Endothelial cell of hepatic sinusoid (primary cell): ENCODE data around the gene TBC1D5.
"Not testable (repeated sequence)": the region's sequence is repeated elsewhere in the genome, so short reads cannot be mapped to it uniquely, and the experiment has no call there.

Source experiments
- in situ Hi-C: cut with HindIII; loops from 2 replicates; pipeline ENCODE4 v1.10.0; 2017; ENCODE audit warnings: low sequenced_read_pairs

Gene TBC1D5

DNA sequence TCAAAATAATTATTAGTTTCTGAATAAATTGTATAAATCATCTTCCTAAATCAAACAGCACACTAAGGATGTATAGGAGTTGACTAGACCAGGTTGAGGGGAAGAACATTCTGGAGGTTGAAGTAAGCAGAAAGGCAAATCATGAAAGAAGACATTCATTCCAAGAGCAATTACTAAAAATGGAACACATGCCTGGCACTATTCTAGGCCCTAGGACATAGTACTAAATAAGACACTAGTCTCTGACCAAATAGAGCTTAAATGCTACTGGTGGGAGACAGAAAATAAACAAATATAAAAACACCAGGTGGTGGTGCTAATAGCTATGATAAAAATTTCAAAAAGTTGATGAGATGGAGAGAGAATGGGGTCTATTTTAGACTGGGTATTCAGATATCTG lies 190.1 kb downstream of the TBC1D5 start:
- in situ Hi-C loops: no loop called here

DNA sequence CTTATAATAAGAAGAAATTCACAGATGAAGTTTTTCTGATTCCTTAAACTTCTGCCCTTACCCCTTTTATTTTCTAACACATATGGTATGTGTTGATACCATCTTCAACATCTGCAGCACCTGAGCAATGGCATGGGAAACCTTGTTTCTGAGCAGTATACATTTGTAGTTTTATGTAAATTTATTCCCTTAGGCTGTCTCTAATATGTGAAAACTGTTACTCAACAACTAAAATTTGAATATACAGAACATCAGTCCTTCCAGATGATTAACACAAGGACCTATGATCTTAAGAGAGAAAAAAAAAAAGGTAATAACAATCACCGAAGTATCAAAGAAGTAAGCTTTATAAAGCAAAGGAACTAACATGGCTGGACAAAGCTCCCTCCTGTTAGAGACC lies 190.5 kb downstream of the TBC1D5 start:
- in situ Hi-C loops: no loop called here

DNA sequence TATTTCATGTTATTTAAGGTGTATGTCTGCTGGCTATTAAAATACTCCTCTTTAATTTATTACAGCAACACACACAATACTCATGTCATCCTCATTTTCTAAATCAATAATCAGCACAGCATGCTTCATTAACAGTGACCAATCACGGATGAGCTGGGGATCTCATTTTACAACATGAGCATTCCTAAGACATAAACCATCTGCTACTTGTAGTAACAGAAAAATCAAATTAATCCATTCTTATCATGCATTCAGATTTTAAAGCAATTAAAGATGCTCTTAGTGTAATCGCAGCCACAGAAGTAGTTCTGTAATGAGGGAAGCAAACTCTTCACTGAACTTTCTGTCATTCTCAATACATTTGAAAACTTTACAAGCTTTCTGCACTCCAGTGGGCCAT lies 191.1 kb downstream of the TBC1D5 start:
- in situ Hi-C loops: no loop called here

DNA sequence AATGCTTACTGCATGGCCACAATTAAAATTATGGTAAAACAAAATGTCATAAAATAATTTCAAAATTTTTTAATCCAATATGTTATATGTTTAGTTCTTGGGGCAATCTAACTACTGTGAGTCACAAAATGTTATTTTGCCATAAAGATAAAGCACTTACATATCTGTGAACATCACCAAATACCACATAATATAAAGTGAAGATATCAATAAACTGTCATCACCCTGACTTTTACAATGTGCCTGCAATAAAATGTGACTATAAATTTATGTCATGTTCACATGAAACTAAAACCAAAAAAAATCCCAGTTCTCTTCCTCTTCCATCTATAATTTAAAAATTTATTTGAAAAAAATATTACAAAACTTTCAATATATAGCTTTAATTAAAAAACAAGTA lies 191.8 kb downstream of the TBC1D5 start:
- in situ Hi-C loops: no loop called here

DNA sequence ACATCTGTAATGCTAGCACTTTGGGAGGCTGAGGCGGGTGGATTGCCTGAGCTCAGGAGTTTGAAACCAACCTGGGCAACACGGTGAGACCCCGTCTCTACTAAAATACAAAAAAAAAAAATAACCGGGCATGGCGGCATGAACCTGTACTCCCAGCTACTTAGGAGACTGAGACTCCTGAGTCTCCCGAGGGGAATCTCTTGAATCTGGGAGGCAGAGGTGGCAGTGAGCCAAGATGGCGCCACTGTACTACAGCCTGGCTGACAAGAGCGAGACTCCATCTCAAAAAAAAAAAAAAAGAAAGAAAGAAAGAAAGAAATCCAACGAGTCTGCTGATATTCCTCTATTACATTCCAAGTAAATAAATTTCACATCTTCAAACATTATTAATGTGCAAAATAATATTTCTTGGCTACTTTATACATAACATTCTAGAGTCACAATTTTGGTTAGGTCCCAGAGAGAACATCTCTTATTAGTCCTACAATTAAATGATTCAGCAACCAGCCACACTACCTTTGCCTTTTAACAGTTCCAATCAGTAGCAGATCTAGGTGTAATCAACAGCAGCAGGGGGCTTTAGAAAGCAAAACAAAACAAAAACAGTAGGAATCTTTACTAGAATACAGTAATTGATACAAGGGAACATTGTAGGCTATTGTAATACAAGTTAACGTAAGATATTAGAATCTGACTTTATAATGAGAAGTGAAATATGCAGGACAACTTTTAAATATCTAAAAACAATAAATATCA lies 195.8 kb downstream of the TBC1D5 start:
- in situ Hi-C loops: no loop called here

DNA sequence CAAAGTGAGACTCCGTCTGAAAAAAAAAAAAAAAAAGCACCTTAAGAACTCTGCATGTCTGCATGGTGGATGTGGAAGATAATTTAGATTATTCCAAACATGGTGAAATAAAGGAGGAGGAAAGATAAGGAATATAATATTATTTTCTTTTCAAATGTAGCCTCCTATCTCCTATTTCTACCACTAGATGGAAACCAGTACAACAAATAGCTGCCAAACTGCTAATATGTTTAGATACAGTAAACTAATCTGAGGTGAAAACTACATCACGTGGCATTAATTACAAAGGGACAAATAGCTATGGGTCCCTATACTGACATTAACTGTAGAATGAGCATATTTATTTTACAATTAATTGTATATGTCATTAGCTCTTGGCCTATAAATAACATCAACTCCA lies 197.8 kb downstream of the TBC1D5 start:
- in situ Hi-C loops: no loop called here

DNA sequence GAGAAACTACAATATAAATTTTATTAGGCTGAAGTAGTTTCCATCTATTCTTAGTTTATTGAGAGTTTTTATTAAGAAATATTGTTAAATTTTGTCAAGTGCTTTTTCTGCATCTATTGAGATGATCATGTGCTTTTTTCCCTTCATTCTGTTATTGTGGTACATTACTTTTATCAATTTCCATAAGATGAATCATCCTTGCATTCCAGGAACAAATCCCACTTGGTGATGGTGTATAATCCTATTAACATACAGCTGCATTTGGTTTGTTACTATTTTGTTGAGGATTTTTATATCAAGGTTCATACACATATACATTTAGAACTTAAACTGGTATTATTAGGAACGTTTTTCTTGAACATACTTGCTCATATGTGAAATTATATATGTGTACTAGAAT lies 199.8 kb downstream of the TBC1D5 start:
- in situ Hi-C loops: no loop called here

DNA sequence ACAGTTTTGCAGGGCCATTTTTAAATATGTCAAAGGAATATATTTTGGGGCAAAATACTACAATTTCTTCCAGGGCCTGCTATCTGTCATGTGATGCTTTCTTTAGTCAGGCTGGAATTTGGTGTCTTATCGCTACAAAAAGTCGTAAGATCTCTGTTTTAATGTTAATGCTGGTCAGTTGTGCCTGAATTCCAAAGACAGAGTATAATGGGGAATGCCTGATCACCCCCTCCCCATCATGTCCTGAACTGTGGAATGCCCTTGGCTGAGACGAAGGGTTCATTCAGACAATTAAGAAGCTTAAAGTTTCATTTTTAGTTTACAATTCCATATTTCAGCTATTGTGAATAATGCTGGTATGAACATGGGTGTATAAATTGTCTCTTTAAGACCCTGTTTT lies 203.0 kb downstream of the TBC1D5 start:
- in situ Hi-C loops: no loop called here

DNA sequence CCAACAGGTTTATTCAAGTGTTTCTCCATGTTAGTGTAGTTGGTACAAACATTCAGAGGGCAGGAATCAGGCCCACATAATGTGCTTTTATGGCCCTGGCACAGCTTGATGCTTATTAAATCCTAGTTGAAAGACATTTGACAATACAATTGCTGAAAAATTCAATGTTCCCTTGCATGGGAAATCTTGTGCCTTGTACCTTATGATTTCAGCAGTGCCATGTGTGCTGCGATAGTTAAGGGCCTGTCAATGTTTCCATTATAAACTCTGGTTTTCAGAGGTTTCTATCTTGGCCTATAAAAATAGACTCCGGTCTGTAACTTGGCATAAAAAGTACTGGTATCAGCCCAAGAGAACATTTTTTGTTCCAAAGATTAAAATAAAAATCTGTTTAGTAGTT lies 207.2 kb downstream of the TBC1D5 start:
- in situ Hi-C loops: no loop called here

DNA sequence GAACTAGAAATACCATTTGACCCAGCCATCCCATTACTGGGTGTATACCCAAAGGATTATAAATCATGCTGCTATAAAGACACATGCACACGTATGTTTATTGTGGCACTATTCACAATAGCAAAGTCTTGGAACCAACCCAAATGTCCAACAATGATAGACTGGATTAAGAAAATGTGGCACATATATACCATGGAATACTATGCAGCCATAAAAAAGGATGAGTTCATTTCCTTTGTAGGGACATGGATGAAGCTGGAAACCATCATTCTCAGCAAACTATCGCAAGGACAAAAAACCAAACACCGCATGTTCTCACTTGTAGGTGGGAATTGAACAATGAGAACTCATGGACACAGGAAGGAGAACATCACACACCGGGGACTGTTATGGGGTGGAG lies 210.0 kb downstream of the TBC1D5 start:
- in situ Hi-C loops: not testable (repeated sequence)

DNA sequence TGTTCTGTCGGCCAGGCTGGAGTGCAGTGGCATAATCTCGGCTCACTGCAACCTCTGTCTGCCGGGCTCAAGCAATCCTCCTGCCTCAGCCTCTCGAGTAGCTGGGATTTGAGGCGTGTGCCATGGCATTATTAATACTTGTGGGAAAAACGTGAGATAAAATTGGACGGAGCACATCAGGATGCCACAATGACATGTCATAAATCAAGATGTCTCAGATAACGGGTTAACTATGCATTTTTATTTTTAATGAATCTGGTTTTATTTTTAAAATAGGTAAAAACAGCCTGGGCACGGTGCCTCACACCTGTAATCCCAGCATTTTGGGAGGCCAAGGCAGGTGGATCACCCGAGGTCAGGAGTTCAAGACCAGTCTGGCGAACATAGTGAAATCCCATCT lies 212.8 kb downstream of the TBC1D5 start:
- in situ Hi-C loops: no loop called here

DNA sequence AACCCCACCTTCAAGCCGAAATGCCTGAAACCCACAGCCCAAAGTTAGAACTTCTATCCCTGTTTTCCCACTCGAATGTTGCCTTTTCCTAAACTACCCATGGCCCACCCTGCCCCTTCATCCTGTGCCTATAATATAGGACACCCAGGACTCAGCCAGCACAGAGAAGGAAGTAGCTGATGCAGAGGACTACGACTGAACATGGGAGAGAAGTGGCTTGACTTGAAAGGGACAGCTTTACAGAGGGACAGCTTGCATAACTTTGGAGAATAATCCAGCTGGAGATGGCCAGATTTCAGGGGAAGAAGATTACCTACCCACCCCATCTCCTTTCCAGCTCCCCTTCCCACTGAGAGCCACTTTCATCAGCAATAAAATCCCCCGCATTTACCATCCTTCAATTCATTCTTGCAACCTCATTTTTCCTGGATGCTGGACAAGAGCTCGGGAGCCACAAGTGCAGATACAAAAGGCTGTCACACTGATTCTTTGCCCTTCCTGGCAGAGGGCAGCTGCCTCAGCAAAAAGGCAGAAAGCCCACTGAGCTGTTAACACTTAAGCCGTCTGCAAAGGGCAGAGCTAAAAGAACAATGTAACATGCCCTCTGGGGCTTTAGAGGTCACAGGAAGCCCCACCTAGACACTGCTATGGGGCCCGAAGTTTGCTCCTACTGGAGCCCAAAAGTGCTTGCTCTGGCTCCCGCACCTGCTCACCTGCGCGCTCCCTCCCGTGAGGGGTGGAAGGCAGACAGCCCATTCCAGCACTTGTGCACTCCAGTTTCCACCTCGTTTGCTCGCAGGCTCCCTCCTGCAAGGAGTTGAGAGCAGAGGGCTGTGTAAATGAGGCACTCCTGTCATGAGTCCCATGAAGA lies 224.0 kb downstream of the TBC1D5 start:
- in situ Hi-C loops: no loop called here

DNA sequence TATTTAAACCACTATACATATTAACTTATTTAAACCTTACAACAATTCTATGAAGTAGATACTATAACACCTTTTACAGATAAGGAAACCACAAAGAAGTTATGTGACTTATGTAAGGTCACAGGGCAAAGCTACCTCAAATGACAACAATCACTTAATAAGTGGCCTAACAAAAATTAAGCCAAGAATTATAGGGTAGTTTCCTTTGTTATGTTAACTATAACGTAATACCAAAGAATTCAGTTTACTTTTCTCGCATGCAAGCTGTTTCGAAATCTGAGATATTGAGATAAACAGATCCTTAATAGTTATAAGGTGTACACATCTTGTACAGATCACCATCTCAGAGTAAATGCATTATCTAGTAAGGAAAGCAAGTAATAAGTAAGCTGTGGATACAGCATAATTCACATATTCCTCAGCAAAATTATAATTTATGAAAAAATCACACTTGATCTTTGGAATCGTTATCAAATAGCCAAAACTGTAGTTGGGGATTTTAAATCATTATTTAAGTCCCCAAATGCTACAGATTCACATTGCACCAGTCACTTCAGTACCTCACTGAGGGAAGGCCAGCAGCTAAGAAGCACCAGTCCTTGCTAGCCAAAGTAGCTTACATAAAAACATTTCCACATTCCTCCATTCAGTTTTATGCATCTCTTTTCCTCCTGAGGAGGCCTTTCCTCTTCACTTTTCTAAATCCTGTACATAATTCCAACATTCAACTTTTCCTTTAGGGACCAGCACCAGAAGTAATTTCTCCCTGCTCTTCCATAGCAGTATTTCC lies 226.8 kb downstream of the TBC1D5 start:
- in situ Hi-C loops: no loop called here

DNA sequence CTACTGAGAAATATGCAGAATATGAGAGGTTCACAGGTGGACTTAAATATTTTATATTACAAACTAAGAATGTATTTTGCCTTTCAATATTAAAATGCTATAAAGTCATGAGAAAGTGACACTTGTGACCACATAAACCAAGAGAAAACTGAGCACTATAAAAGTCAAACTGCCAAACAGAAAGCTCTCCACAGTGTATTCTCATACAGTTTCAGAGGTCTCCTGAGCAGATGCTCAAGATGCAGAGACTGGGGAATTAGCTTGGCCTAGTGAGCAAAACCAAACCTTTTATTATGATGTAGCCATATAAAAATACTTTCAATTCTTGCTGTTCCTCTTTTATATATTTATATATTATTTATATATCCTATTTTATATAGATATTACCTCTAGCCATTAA lies 227.8 kb downstream of the TBC1D5 start:
- in situ Hi-C loops: no loop called here

DNA sequence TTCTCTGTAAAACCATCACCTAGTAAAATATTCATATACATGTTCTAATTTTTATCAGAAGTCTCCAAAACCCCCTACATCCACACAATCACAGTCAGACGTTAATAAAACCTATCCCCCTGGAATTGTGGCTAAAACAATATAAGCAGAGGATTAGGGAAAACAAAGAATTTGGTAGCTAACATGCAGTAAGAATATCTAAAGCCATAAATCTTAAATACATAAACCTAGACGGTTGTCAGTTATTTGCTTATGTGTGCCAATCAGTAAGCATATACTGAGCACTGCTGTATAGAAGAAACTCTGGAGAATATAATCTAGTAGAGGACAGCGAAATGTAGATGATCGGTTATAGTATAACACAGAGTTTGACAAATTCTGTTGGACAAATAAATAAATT lies 232.2 kb downstream of the TBC1D5 start:
- in situ Hi-C loops: no loop called here

DNA sequence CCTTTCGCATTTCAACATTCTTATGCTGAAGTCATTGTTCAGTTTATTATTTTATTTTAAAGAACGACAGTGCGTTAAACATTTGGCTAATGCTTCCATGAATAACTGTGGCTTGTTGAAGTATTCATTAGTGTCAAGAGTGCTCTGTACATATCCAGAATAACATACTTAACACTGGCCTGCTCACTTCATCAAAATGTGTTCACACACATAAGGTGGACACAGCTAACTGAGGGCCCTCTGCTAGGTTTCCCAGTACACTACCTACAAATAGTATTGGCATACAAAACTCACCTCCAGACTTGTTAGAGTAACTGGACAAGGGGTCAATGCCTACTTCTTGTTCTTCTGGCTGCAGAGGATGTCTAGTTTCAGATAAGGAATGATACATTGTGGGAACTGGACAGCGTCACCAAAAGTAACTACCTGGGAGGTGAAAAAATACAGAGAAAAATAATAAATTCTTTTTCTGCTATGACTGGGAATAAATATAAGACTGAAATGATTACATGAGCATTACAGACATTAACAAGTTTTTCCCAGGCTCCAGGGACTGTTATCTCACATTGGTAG lies 234.2 kb downstream of the TBC1D5 start:
- in situ Hi-C loops: no loop called here

DNA sequence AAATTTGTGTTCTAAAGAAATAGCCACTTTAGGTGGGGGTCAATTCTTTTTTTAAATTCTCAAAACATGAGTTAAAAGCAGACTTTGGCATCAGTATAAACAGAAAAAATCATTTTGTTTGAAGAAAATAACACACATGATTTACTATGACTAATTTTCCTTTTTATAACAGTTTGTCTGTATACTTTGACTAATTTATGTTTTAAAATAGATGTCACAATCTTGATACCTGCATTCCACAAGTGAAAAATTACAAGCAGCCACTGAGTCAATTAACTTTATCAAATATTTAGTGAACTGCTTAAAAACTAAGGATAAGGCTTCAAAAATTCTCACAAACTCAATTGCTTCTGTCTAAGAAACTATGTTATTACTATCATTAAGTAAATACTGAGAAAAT lies 235.0 kb downstream of the TBC1D5 start:
- in situ Hi-C loops: no loop called here

DNA sequence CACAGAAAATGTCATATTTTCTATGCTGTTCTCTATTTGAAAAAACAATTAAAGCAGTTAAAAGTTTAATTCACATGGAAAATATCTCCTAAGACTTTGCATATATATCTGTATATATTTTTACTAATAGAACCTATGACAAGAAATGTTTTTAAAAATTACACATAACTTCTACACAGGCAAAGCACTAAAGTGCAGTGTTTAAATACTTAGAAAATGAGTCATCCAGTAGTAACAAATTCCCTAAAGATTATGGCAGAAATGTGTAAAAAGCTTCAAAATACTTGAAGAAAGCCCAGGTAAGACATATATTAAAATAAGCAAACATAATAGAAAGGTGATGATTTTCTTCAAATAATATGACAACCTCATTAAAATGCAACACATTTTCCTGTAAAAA lies 236.6 kb downstream of the TBC1D5 start:
- in situ Hi-C loops: no loop called here

DNA sequence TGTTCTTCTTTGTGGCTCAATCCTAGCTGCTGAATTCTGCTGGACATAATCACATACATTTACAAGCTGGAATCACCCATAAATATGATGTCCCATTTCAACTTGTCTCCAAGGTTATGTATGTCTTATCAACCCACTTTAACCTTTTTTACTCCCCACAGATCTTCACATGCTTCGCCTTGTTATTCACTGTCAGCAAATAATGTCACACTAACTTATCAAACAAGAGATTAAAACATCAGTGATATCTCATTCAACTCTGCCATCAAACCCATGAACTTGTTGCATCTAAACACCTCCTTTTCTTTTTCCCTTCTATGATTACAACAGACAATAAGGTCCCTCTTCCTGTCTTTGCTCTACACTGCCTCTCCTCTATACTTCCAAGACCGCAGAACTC lies 240.7 kb downstream of the TBC1D5 start:
- in situ Hi-C loops: no loop called here

DNA sequence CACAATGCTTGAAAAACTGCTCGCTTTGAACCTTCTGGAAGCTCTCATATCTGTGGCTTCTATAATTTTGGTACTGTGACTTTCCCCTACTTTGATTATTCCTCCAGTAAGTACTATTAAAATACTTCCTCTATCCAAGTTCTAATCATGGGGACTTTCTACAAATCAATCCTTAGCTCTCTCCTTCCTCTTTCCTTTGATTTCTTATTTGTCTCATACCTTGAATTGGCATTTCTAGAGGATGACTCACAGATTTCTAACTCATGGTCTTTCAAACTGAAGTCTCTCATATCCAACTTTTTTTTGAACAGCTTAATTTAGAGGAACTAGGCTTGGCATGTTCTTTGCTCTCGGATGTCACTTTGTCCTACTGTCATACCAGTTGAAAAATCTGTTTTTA lies 241.8 kb downstream of the TBC1D5 start:
- in situ Hi-C loops: no loop called here

DNA sequence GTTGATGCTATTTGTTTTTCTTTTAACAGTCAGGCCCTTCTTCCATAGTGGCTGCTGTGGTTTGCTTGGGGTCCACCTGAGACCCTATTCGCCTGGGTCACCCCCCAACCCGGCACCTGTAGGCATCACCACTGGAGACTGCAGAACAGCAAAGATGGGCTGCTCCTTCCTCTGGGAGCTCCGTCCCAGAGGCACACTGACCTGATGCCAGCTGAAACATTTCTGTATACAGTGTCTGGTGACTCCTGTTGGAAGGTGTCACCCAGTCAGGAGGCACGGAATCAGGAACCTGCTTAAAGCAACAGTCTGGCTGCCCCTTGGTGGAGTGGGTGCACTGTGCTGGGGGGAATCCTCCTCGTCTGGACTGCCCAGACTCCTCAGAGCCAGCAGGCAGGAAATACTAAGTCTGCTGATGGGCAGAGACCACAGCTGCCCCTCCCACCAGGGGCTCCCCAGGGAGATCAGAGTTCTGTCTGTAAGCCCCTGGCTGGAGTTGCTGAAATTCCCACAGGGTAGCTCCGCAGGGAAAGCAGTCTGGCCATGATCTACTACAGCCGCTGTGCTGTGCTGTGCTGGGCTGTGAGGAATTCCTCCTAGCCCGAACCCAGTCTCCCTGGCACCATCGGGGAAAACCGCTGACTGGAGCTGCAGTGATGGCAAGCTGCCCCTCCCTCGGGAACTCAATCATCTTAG lies 248.2 kb downstream of the TBC1D5 start:
- in situ Hi-C loops: no loop called here
